Upper lobe of left lung (tissue), 6 donors: ENCODE data around the gene CEP72. TPM values are rescaled to one million over a fixed set of nuclear protein-coding genes. Genes with fewer than 3 reads are reported as not detected.

Experiments
- ATAC-seq, 2 donors: fragments of 200-7000 bp; cut with Tn5 transposase; one replicate each; pipeline ENCODE4 v1.9.1; 2022; ENCODE audit warnings: mild to moderate bottlenecking in 2 of 2, moderate library complexity in 2 of 2; ENCODE audit not compliant: low FRiP score in 2 of 2
- DNase-seq, 2 donors: peaks; one replicate each; pipeline ENCODE4 v3.0.0-alpha.2; 2019 to 2020
- H3K27ac ChIP-seq, 4 donors: fragments of 200-600 bp; sonication (generic); one replicate each; pipeline ENCODE4 v1.5.1; 2016 to 2019
- H3K27me3 ChIP-seq, 4 donors: fragments of 200-600 bp; sonication (generic); one replicate each; pipeline ENCODE4 v1.5.1; 2017 to 2019
- H3K36me3 ChIP-seq, 4 donors: fragments of 200-600 bp; sonication (generic); one replicate each; pipeline ENCODE4 v1.5.1; 2016 to 2019
- H3K4me1 ChIP-seq, 4 donors: fragments of 200-600 bp; sonication (generic); one replicate each; pipeline ENCODE4 v1.5.1; 2018 to 2019
- H3K4me3 ChIP-seq, 4 donors: fragments of 200-600 bp; sonication (generic); one replicate each; pipeline ENCODE4 v1.5.1; 2017 to 2019; ENCODE audit warnings: mild to moderate bottlenecking in 2 of 4, moderate library complexity in 1 of 4
- H3K9me3 ChIP-seq, 4 donors: fragments of 200-600 bp; sonication (generic); one replicate each; pipeline ENCODE4 v1.5.1; 2018 to 2019
- CTCF ChIP-seq, 6 experiments: fragments of 450-650 bp in 4 of 6; fragments of 200-600 bp in 2 of 6; sonication (generic) in 2 of 6; IDR thresholded peaks; one replicate each; pipeline ENCODE4 v1.5.1; 2016 to 2019; ENCODE audit warnings: antibody characterized with exemption in 6 of 6
- EP300 ChIP-seq, 4 donors: sonication (generic); formaldehyde crosslinking; IDR thresholded peaks; one replicate each; pipeline ENCODE4 v1.5.1; 2017; ENCODE audit warnings: antibody characterized with exemption in 4 of 4, control low read depth in 2 of 4
- POLR2A ChIP-seq, 4 donors: fragments of 450-650 bp; IDR thresholded peaks; one replicate each; pipeline ENCODE4 v1.5.1; 2016 to 2017; ENCODE audit warnings: antibody characterized with exemption in 4 of 4, mild to moderate bottlenecking in 2 of 4
- POLR2AphosphoS5 ChIP-seq, 2 donors: sonication (generic); formaldehyde crosslinking; IDR thresholded peaks; one replicate each; pipeline ENCODE4 v1.5.1; 2017; ENCODE audit warnings: antibody characterized with exemption in 2 of 2
- whole genome bisulfite sequencing, 2 donors: methylation state at CpG; one replicate each; pipeline ENCODE4 v1.1.5; 2017 to 2018; 5-methylcytosine and 5-hydroxymethylcytosine counted together
- total RNA-seq, 6 donors: library from RNA; depleted of rRNA in 4 of 6; stranded (reverse); fragments of >200 nt in 4 of 6; gene quantifications; one replicate each; pipeline versions ENCODE4 v1.1.0 to v1.2.1, GENCODE V29; 2016 to 2021
- donor health status: DM: no; HTN: no; CAD: no; lungs with moderate emphysema.
- donor health status: DM: no; HTN: yes; CAD: no; lungs with severe emphysema.

The CEP72 gene
- total RNA-seq, 6 donors from 2014 or later = 6.8 to 21.0 (median 9.4) TPM

- no peak overlapping the region for H3K27ac ChIP-seq
- peaks cover 5 to 66% (median 21%) of the 10 kb centered on the region in 4 donors for H3K36me3 ChIP-seq
- no peaks in the 10 kb centered on the region for H3K27me3 ChIP-seq
- H3K9me3 ChIP-seq = no peaks in the 10 kb centered on the region
- TF ChIP-seq POLR2AphosphoS5 (IDR thresholded peaks at IDR 0.05) (no peak), CTCF (IDR thresholded peaks at IDR 0.05) (no peak), POLR2A (IDR thresholded peaks at IDR 0.05) (no peak)
- 89 to 96% methylated on average over 9 to 13 of the region's 13 CpGs for WGBS, 2 donors
- H3K4me3 ChIP-seq = no peak overlapping the region
- ATAC-seq = no peak
- H3K4me1 ChIP-seq = no peaks in the 10 kb centered on the region
- no peak for DNase-seq
These were observed 32.4 kb downstream of the CEP72 start for GRCh38 chr5:644509-644908.

- Histone ChIP-seq H3K4me3 (no peak overlapping the region), H3K27ac (no peak overlapping the region), H3K4me1 (no peaks in the 10 kb centered on the region), H3K36me3 (peaks cover 5 to 62% (median 17%) of the 10 kb centered on the region in 4 donors), H3K9me3 (no peaks in the 10 kb centered on the region), H3K27me3 (no peaks in the 10 kb centered on the region)
- 95% methylated on average over 15 of the region's 15 CpGs for WGBS, 2 donors
- ATAC-seq (no peak), DNase-seq (no peak)
- TF ChIP-seq POLR2AphosphoS5 (IDR thresholded peaks at IDR 0.05) (no peak), EP300 (IDR thresholded peaks at IDR 0.05) (no peak), POLR2A (IDR thresholded peaks at IDR 0.05) (no peak), CTCF (IDR thresholded peaks at IDR 0.05) (no peak)
These were observed 32.8 kb downstream of the CEP72 start for GRCh38 chr5:644971-645370.

- H3K27me3 ChIP-seq = no peaks in the 10 kb centered on the region
- no peak overlapping the region for H3K27ac ChIP-seq
- DNase-seq (no peak), ATAC-seq (peak in 1 of 2 donors; percentile 34)
- H3K9me3 ChIP-seq = no peaks in the 10 kb centered on the region
- no peak for TF ChIP-seq POLR2A (IDR thresholded peaks at IDR 0.05)
- no peak for TF ChIP-seq CTCF (IDR thresholded peaks at IDR 0.05)
- TF ChIP-seq POLR2AphosphoS5 (IDR thresholded peaks at IDR 0.05) = no peak
- TF ChIP-seq EP300 (IDR thresholded peaks at IDR 0.05) = no peak
- no peak overlapping the region for H3K4me3 ChIP-seq
- WGBS, 2 donors = 94% methylated on average over 13 of the region's 13 CpGs
- H3K36me3 ChIP-seq = peaks cover 5 to 57% (median 15%) of the 10 kb centered on the region in 4 donors
- H3K4me1 ChIP-seq = no peaks in the 10 kb centered on the region
These were observed 33.3 kb downstream of the CEP72 start for GRCh38 chr5:645421-645820.

- ATAC-seq (peak in 1 of 2 donors; percentile 31), DNase-seq (no peak)
- 95 to 97% methylated on average over 13 to 18 of the region's 18 CpGs for whole genome bisulfite sequencing, 2 donors
- H3K27ac ChIP-seq = no peak overlapping the region
- H3K27me3 ChIP-seq = no peaks in the 10 kb centered on the region
- H3K4me1 ChIP-seq = no peaks in the 10 kb centered on the region
- no peak overlapping the region for H3K4me3 ChIP-seq
- TF ChIP-seq POLR2AphosphoS5 (IDR thresholded peaks at IDR 0.05) (no peak), EP300 (IDR thresholded peaks at IDR 0.05) (no peak), POLR2A (IDR thresholded peaks at IDR 0.05) (no peak)
- no peaks in the 10 kb centered on the region for H3K9me3 ChIP-seq
- peaks cover 0 to 45% (median 6%) of the 10 kb centered on the region in 4 donors for H3K36me3 ChIP-seq
These were observed 34.5 kb downstream of the CEP72 start for GRCh38 chr5:646396-647201.

GRCh38 chr5:647311-647710 is 35.2 kb downstream of the CEP72 start:
- peaks cover 0 to 38% (median 8%) of the 10 kb centered on the region in 4 donors for H3K36me3 ChIP-seq
- no peak for DNase-seq

More at GRCh38 chr5:647311-647710, 35.2 kb downstream of the CEP72 start:
- 93 to 96% methylated on average over 4 of the region's 4 CpGs for WGBS, 2 donors
- no peak for TF ChIP-seq POLR2A (IDR thresholded peaks at IDR 0.05)
- no peak for TF ChIP-seq POLR2AphosphoS5 (IDR thresholded peaks at IDR 0.05)
- no peak for TF ChIP-seq EP300 (IDR thresholded peaks at IDR 0.05)
- TF ChIP-seq CTCF (IDR thresholded peaks at IDR 0.05) = no peak
- no peak overlapping the region for H3K27ac ChIP-seq
- H3K27me3 ChIP-seq = no peaks in the 10 kb centered on the region
- ATAC-seq = no peak
- H3K9me3 ChIP-seq = no peaks in the 10 kb centered on the region
- H3K4me3 ChIP-seq = no peak overlapping the region
- no peaks in the 10 kb centered on the region for H3K4me1 ChIP-seq
